H54 (cell line): ENCODE measurements around the gene FRAT2.
"Not testable (repeated sequence)": the region's sequence is repeated elsewhere in the genome, so short reads cannot be mapped to it uniquely, and the experiment has no call there.

Experiments used
- DNase-seq: peaks from one replicate; pipeline ENCODE4 v3.0.0; 2011; ENCODE audit warnings: low spot score, mixed read lengths; ENCODE audit not compliant: insufficient read length
- FAIRE-seq: peaks from 3 replicates; lab custom pipeline; 2011; peaks lifted over from hg19 to GRCh38; lab: Jason Lieb, UNC
- POLR2A ChIP-seq: IDR thresholded peaks from 2 replicates; pipeline ENCODE4 v1.6.1; 2011; ENCODE audit warnings: low read depth, mild to moderate bottlenecking, low read length

FRAT2 gene

GRCh38 chr10:97302088-97302791 is 32.3 kb downstream of the FRAT2 start:
- no peak for DNase-seq
- no peak for TF ChIP-seq POLR2A
- FAIRE-seq, result no peak

- no peak for DNase-seq
- no peak for TF ChIP-seq POLR2A
- no peak for FAIRE-seq
These were observed 33.5 kb downstream of the FRAT2 start for GRCh38 chr10:97300980-97301379.

GRCh38 chr10:97298223-97298571 is 36.3 kb downstream of the FRAT2 start:
- FAIRE-seq, result no peak
- DNase-seq, result no peak
- no peak for TF ChIP-seq POLR2A

- no peak for TF ChIP-seq POLR2A
- no peak for DNase-seq
- no peak for FAIRE-seq
These were observed 36.8 kb downstream of the FRAT2 start for GRCh38 chr10:97297556-97298222.

- TF ChIP-seq POLR2A, result no peak
- DNase-seq (no peak), FAIRE-seq (no peak)
These were observed 41.7 kb downstream of the FRAT2 start for GRCh38 chr10:97292862-97293198.

GRCh38 chr10:97292097-97292861 is 42.2 kb downstream of the FRAT2 start, which contains the start of gene ARHGAP19:
Gene ARHGAP19, minus strand, starts transcription at chr10:97292637. Its CDS starts 10 bp downstream, at chr10:97292627.
- peak; percentile 76 for TF ChIP-seq POLR2A
- peak; percentile 91 for FAIRE-seq
- peak; percentile 91 for DNase-seq

- DNase-seq (no peak), FAIRE-seq (no peak)
- no peak for TF ChIP-seq POLR2A
These were observed 43.0 kb downstream of the FRAT2 start for GRCh38 chr10:97291357-97292096.

GRCh38 chr10:97290576-97291356 is 43.8 kb downstream of the FRAT2 start:
- not testable (repeated sequence) for DNase-seq, FAIRE-seq

- FAIRE-seq, DNase-seq: not testable (repeated sequence)
These were observed 44.5 kb downstream of the FRAT2 start for GRCh38 chr10:97290076-97290475.
